CD4-positive, CD25-positive, alpha-beta regulatory T cell (primary cell): ENCODE results near the gene STAG3. TPM values are rescaled to one million over a fixed set of nuclear protein-coding genes. Genes with fewer than 3 reads are reported as not detected.
"Not testable (repeated sequence)": the region's sequence is repeated elsewhere in the genome, so short reads cannot be mapped to it uniquely, and the experiment has no call there.

Source experiments
- ATAC-seq, 2 donors: fragments of 150-1000 bp; cut with Tn5 transposase; one replicate each; pipeline ENCODE4 v1.10.0; 2021; ENCODE audit warnings: low read depth in 2 of 2, moderate number of reproducible peaks in 2 of 2, moderate library complexity in 1 of 2
- DNase-seq, 3 donors: peaks; one replicate each; pipeline versions ENCODE4 v3.0.0 to v3.0.0-alpha.2; 2012 to 2022; ENCODE audit warnings: mixed read lengths in 1 of 3
- H3K27ac ChIP-seq: one replicate; pipeline ENCODE4 v1.7.0; 2013; ENCODE audit warnings: mild to moderate bottlenecking, low read length; ENCODE audit not compliant: insufficient read depth, poor library complexity, severe bottlenecking
- H3K27me3 ChIP-seq: one replicate; pipeline ENCODE4 v1.7.0; 2013; ENCODE audit warnings: low read length; ENCODE audit not compliant: control insufficient read depth, insufficient read depth
- H3K36me3 ChIP-seq: one replicate; pipeline ENCODE4 v1.7.0; 2013; ENCODE audit warnings: mild to moderate bottlenecking, low read length, moderate library complexity; ENCODE audit not compliant: control insufficient read depth, insufficient read depth
- H3K4me1 ChIP-seq: 2 replicates; pipeline ENCODE4 v1.7.0; 2013; ENCODE audit warnings: mild to moderate bottlenecking, low read length; ENCODE audit not compliant: insufficient read depth, control insufficient read depth, poor library complexity, severe bottlenecking
- H3K4me3 ChIP-seq: one replicate; pipeline ENCODE4 v1.7.0; 2013; ENCODE audit warnings: low read depth, mild to moderate bottlenecking, low read length, moderate library complexity
- H3K9me3 ChIP-seq, 2 experiments: 1 replicate in 1 of 2; 2 replicates in 1 of 2; pipeline ENCODE4 v1.7.0; 2013; ENCODE audit warnings: low read length in 2 of 2, mild to moderate bottlenecking in 1 of 2, moderate library complexity in 1 of 2; ENCODE audit not compliant: control insufficient read depth in 2 of 2
- H3K27ac Mint-ChIP-seq, 3 donors: one replicate each; pipeline ENCODE4 v1.8.0; 2020 to 2022; ENCODE audit warnings: mild to moderate bottlenecking in 3 of 3, mixed read lengths in 3 of 3, moderate library complexity in 2 of 3
- H3K27me3 Mint-ChIP-seq: one replicate; pipeline ENCODE4 v1.8.0; 2022; ENCODE audit warnings: mild to moderate bottlenecking, mixed read lengths
- H3K36me3 Mint-ChIP-seq: one replicate; pipeline ENCODE4 v1.8.0; 2020; ENCODE audit warnings: mixed read lengths
- H3K4me1 Mint-ChIP-seq, 4 donors: one replicate each; pipeline ENCODE4 v1.8.0; 2020 to 2022; ENCODE audit warnings: mixed read lengths in 4 of 4, mild to moderate bottlenecking in 1 of 4
- H3K4me3 Mint-ChIP-seq, 4 donors: one replicate each; pipeline ENCODE4 v1.8.0; 2020 to 2022; ENCODE audit warnings: mild to moderate bottlenecking in 4 of 4, mixed read lengths in 4 of 4, moderate library complexity in 3 of 4
- H3K9me3 Mint-ChIP-seq, 7 donors: one replicate each; pipeline ENCODE4 v1.8.0; 2020 to 2022; ENCODE audit warnings: mixed read lengths in 7 of 7, mild to moderate bottlenecking in 3 of 7, moderate library complexity in 2 of 7
- polyA plus RNA-seq, 4 donors: library from polyadenylated mRNA; unstranded; fragments of 300-500 nt; fragmentation: Illumina TruSeq; gene quantifications; one replicate each; pipeline ENCODE4 v1.2.3, GENCODE V29; 2021
- total RNA-seq: library from RNA; stranded (reverse); gene quantifications from one replicate; pipeline ENCODE4 v1.2.3, GENCODE V29; 2022

STAG3 gene
- total and polyA plus RNA-seq, 5 donors from 2014 or later = 0.53 to 6.2 (median 0.82) TPM

DNA sequence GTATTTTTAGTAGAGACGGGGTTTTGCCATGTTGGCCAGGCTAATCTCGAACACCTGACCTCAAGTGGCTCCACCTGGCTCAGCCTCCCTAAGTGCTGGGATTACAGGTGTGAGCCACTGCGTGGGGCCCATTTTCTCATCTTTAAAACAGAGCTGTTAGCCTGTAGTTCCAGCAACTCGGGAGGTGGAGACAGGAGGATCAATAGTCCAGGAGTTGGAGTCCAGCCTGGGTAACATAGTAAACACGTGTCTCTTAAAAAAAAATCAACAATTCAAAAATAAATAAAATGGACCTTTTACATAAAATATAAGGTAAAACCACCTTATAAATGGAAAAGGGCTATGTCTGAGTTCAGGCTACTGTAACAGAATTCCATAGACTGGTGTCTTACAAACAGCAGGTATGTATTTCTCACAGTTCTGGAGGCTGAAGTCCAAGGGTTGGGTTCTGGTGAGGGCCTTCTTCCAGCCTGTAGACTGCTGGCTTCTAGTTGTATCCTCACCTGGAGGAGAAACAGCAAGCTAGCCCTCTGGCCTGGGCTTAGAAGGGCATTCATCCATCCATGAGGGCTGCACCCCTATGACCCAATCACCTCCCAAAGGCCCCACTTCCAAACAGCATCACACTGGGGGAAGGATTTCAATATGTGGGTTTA is 35.0 kb downstream of the STAG3 start:
- Histone ChIP-seq H3K4me3 (no peak overlapping the region), H3K27ac (no peak overlapping the region), H3K36me3 (no peaks in the 10 kb centered on the region), H3K4me1 (peaks cover 33% of the 10 kb centered on the region), H3K27me3 (no peaks in the 10 kb centered on the region), H3K9me3 (no peaks in the 10 kb centered on the region)
- Mint-ChIP-seq H3K4me1 (peaks cover 29 to 72% (median 44%) of the 10 kb centered on the region in 4 donors), H3K36me3 (no peaks in the 10 kb centered on the region), H3K9me3 (no peaks in the 10 kb centered on the region), H3K27me3 (no peaks in the 10 kb centered on the region), H3K4me3 (no peak overlapping the region), H3K27ac (peak overlapping the region in 2 of 3 donors; percentile 42 to 67)
- ATAC-seq (no peak), DNase-seq (no peak)

DNA sequence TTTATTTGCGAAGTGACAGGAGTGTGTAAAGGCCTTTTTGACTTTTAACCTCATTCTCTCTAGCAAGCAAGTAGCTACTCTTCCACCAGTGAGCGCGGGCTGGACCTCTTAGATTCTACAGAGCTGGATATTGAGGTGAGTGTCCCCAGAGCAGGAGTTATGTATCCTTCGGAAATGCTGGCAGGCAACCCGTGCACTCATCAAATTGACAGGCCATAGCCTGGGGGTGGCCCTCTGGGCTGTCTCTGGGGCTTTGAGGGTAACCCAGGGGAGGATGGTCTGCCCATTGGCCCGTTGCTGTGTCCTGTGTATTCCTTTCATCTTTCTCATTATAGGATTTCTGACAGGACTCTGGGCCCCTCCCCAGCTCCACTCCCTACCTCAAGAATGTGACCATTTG is 36.0 kb downstream of the STAG3 start:
- H3K27me3 Mint-ChIP-seq = no peaks in the 10 kb centered on the region
- DNase-seq (no peak), ATAC-seq (no peak)
- Histone ChIP-seq H3K27me3 (no peaks in the 10 kb centered on the region), H3K4me3 (no peak overlapping the region), H3K27ac (no peak overlapping the region), H3K36me3 (no peaks in the 10 kb centered on the region), H3K4me1 (peaks cover 34% of the 10 kb centered on the region), H3K9me3 (no peaks in the 10 kb centered on the region)
- no peak overlapping the region for H3K4me3 Mint-ChIP-seq
- H3K27ac Mint-ChIP-seq = peak overlapping the region in 2 of 3 donors; percentile 42 to 77
- no peaks in the 10 kb centered on the region for H3K36me3 Mint-ChIP-seq
- H3K4me1 Mint-ChIP-seq = peaks cover 26 to 69% (median 41%) of the 10 kb centered on the region in 4 donors
- no peaks in the 10 kb centered on the region for H3K9me3 Mint-ChIP-seq

DNA sequence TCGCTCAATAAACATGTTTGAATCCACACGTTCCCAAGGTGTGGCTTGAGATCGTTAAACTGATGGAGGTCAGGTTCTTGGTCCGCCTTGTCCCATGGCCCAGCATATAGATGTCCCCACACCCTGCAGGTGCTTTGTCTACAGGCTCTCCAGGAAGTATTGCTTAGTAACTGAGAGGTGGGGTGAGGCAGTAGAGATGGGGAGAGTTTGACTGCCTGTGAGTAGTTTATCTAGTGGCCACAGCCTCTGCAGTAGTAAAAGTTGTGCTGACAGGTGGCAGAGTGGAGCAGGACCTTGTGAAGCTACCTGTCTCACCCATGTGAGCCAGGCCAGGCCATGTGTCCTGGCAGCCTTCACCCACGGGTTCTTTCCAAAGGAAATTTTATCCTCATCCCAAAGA is 36.6 kb downstream of the STAG3 start:
- Mint-ChIP-seq H3K4me1 (peaks cover 25 to 69% (median 40%) of the 10 kb centered on the region in 4 donors), H3K4me3 (peak overlapping the region in 1 of 4 donors; percentile 3), H3K27ac (peak overlapping the region in 2 of 3 donors; percentile 77 to 92)
- peak in 2 of 3 donors; percentile 18 to 57 for DNase-seq
- peak; percentile 16 to 29 for ATAC-seq
- H3K36me3 ChIP-seq, H3K36me3 Mint-ChIP-seq, H3K27me3 Mint-ChIP-seq, H3K9me3 ChIP-seq, H3K9me3 Mint-ChIP-seq, H3K27me3 ChIP-seq, H3K27ac ChIP-seq, H3K4me3 ChIP-seq: not testable (repeated sequence)
- peaks cover 34% of the 10 kb centered on the region for H3K4me1 ChIP-seq

DNA sequence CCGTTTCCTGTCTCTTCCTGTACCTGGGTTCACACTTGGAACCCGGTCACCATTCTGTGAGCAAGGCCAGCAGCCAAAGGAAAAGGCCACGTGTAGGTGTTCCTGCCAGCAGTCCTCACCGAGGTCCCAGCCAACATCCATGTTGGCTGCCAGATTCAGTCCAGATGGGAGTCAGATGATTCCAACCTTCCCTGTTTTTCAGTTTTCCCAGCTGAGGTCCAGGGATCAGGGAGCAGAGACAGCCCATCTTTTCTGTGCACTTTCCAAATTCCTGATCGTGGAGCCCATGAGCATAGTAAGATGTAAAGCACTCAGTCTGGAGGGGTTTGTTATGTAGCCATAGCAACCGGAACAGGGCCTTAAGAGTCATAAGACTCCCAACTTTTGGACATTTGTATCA is 38.2 kb downstream of the STAG3 start:
- Histone ChIP-seq H3K36me3 (no peaks in the 10 kb centered on the region), H3K9me3 (no peaks in the 10 kb centered on the region), H3K27ac (no peak overlapping the region), H3K27me3 (no peaks in the 10 kb centered on the region), H3K4me3 (no peak overlapping the region), H3K4me1 (peaks cover 35% of the 10 kb centered on the region)
- peaks cover 17 to 58% (median 36%) of the 10 kb centered on the region in 4 donors for H3K4me1 Mint-ChIP-seq
- no peak overlapping the region for H3K27ac Mint-ChIP-seq
- peak overlapping the region in 1 of 4 donors; percentile 25 for H3K4me3 Mint-ChIP-seq
- DNase-seq (no peak), ATAC-seq (no peak)
- no peaks in the 10 kb centered on the region for H3K9me3 Mint-ChIP-seq
- no peaks in the 10 kb centered on the region for H3K27me3 Mint-ChIP-seq
- peaks cover under 1% of the 10 kb centered on the region for H3K36me3 Mint-ChIP-seq

DNA sequence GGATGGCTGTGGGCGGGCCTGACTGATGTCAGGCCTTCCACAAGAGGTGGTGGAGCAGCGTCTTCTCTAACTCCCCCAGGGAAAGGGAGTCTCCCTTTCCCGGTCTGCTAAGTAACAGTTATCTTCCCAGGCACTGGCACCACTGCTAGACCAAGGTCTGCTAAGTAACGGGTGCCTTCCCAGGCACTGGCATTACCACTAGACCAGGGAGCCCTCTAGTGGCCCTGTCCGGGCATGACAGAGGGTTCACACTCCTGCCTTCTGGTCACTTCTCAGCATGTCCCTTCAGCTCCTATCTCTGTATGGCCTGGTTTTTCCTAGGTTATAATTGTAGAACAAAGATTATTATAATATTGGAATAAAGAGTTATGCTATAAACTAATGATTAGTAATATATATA is 40.2 kb downstream of the STAG3 start:
- H3K36me3 ChIP-seq, ATAC-seq, H3K27me3 ChIP-seq, H3K4me3 ChIP-seq, H3K27me3 Mint-ChIP-seq, H3K9me3 Mint-ChIP-seq, H3K9me3 ChIP-seq: not testable (repeated sequence)
- peak overlapping the region in 2 of 3 donors; percentile 100 for H3K27ac Mint-ChIP-seq
- Histone ChIP-seq H3K27ac (peak overlapping the region; percentile 99), H3K4me1 (peaks cover 43% of the 10 kb centered on the region)
- peaks cover 8 to 66% (median 42%) of the 10 kb centered on the region in 4 donors for H3K4me1 Mint-ChIP-seq
- peak overlapping the region; percentile 90 to 98 (median 92) for H3K4me3 Mint-ChIP-seq
- peaks cover 14% of the 10 kb centered on the region for H3K36me3 Mint-ChIP-seq
- peak; percentile 53 to 77 (median 71) for DNase-seq

DNA sequence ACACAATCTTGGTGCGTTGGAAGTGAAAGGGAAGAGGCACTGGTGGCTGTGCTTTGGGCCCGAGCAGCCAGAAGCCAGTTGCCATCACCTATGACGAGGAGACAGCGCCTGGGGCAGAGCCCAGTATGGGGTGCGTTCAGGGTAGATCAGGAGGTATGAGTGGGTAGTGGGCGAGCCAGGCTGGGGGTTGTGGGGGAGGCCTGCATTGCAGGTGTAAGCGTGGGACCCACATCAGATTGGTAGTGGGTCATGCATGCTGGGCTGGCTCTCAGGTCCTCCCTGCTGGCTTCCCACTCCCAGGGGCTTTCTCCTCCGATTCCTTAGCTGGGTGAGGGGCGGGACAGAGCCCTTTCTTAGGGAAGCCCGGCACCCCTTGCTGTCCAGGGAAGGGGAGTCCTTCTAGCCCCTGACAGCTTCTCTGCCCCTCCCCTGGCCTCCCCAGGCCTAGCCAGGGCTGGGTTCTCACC is 41.6 kb downstream of the STAG3 start:
- Mint-ChIP-seq H3K9me3 (peaks cover 0 to 2% (median 0%) of the 10 kb centered on the region in 7 donors), H3K4me1 (peaks cover 8 to 69% (median 51%) of the 10 kb centered on the region in 4 donors), H3K27me3 (peaks cover 5% of the 10 kb centered on the region), H3K36me3 (peaks cover 14% of the 10 kb centered on the region), H3K4me3 (peak overlapping the region; percentile 97 to 98 (median 98)), H3K27ac (peak overlapping the region; percentile 97 to 100 (median 99))
- peak in 2 of 3 donors; percentile 19 to 46 for DNase-seq
- Histone ChIP-seq H3K4me1 (peaks cover 54% of the 10 kb centered on the region), H3K9me3 (no peaks in the 10 kb centered on the region), H3K27ac (peak overlapping the region; percentile 99), H3K36me3 (peaks cover 10% of the 10 kb centered on the region), H3K4me3 (peak overlapping the region; percentile 57), H3K27me3 (no peaks in the 10 kb centered on the region)
- no peak for ATAC-seq

DNA sequence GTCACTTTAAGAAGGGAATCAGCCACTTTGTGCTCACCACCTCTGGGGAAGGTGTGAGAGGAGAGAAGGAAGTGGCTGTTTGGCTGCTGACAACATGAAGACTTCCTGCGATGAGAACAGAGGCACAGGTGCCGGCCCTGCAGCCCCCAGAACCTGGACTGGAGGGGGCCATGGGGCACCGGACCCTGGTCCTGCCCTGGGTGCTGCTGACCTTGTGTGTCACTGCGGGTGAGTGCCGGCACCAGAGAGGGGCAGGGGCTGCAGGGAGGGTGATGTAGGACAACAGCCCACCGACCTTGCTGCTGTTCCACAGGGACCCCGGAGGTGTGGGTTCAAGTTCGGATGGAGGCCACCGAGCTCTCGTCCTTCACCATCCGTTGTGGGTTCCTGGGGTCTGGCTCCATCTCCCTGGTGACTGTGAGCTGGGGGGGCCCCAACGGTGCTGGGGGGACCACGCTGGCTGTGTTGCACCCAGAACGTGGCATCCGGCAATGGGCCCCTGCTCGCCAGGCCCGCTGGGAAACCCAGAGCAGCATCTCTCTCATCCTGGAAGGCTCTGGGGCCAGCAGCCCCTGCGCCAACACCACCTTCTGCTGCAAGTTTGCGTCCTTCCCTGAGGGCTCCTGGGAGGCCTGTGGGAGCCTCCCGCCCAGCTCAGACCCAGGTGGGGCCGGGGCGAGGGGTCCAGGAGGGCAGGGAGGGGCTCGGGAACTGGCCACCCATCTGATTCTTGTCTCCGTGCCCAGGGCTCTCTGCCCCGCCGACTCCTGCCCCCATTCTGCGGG is 42.3 kb downstream of the STAG3 start, which contains the start of gene PVRIG:
Gene PVRIG (plus strand): TSS at position 149 of the 785 bp plus-strand sequence. CDS start 22 bp downstream, at position 171.
- not testable (repeated sequence) for H3K9me3 Mint-ChIP-seq
- H3K4me3 ChIP-seq = peak within 1 kb of the TSS; percentile 76

More for the DNA sequence above, 42.3 kb downstream of the STAG3 start, which contains the start of gene PVRIG:
- not testable (repeated sequence) for H3K9me3 ChIP-seq, H3K36me3 ChIP-seq, H3K27me3 ChIP-seq, H3K27me3 Mint-ChIP-seq
- peak; percentile 8 to 20 for ATAC-seq
- peak within 1 kb of the TSS; percentile 99 for H3K27ac ChIP-seq
- H3K4me1 Mint-ChIP-seq = peaks cover 8 to 74% (median 54%) of the 10 kb centered on the region in 4 donors
- peak within 1 kb of the TSS; percentile 97 to 98 (median 98) for H3K4me3 Mint-ChIP-seq
- peaks cover 14% of the 10 kb centered on the region for H3K36me3 Mint-ChIP-seq
- peak in 2 of 3 donors; percentile 54 to 61 for DNase-seq
- H3K4me1 ChIP-seq = peaks cover 60% of the 10 kb centered on the region
- H3K27ac Mint-ChIP-seq = peak within 1 kb of the TSS; percentile 98 to 100 (median 99)
